PC-3 (cell line): ENCODE data around the gene DNAH2.

Experiments used
- EZH2 ChIP-seq: fragments of 300-600 bp; sonication (generic); IDR thresholded peaks from one replicate; pipeline ENCODE4 v1.6.1; 2017; ENCODE audit warnings: antibody characterized with exemption, mild to moderate bottlenecking, low read length; ENCODE audit not compliant: unreplicated experiment
- EZH2phosphoT487 ChIP-seq: fragments of 300-600 bp; sonication (generic); IDR thresholded peaks from 2 replicates; pipeline ENCODE4 v1.6.1; 2018; ENCODE audit warnings: mild to moderate bottlenecking, antibody characterized with exemption, low read length, borderline replicate concordance
- TF ChIP-seq, protein P1 (sequence below): fragments of 300-600 bp; sonication (generic); conservative IDR thresholded peaks from 2 replicates; pipeline ENCODE4 v1.5.1; 2017; ENCODE audit warnings: antibody characterized with exemption, low read depth, mild to moderate bottlenecking, low read length

- TF ChIP-seq, protein P1, sequence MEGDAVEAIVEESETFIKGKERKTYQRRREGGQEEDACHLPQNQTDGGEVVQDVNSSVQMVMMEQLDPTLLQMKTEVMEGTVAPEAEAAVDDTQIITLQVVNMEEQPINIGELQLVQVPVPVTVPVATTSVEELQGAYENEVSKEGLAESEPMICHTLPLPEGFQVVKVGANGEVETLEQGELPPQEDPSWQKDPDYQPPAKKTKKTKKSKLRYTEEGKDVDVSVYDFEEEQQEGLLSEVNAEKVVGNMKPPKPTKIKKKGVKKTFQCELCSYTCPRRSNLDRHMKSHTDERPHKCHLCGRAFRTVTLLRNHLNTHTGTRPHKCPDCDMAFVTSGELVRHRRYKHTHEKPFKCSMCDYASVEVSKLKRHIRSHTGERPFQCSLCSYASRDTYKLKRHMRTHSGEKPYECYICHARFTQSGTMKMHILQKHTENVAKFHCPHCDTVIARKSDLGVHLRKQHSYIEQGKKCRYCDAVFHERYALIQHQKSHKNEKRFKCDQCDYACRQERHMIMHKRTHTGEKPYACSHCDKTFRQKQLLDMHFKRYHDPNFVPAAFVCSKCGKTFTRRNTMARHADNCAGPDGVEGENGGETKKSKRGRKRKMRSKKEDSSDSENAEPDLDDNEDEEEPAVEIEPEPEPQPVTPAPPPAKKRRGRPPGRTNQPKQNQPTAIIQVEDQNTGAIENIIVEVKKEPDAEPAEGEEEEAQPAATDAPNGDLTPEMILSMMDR = no peak
- TF ChIP-seq EZH2phosphoT487 = no peak
- no peak for TF ChIP-seq EZH2
Observed at GRCh38 chr17:7818026-7818425, 100.5 kb downstream of the DNAH2 start.
